HG03442 (cell line): Measurements from ENCODE around the gene TMTC1.

Experiments used
- ATAC-seq: cut with Tn5 transposase; IDR thresholded peaks from one replicate; pipeline ENCODE4 v1.9.1; 2021; ENCODE audit warnings: mild to moderate bottlenecking, moderate library complexity; ENCODE audit not compliant: unreplicated experiment

Gene TMTC1

GRCh38 chr12:29625359-29625953 lies 158.3 kb downstream of the TMTC1 start:
- ATAC-seq: no peak

GRCh38 chr12:29622251-29622650 lies 161.5 kb downstream of the TMTC1 start:
- no peak for ATAC-seq

- no peak for ATAC-seq
These were observed 163.7 kb downstream of the TMTC1 start for GRCh38 chr12:29620030-29620429.

DNA sequence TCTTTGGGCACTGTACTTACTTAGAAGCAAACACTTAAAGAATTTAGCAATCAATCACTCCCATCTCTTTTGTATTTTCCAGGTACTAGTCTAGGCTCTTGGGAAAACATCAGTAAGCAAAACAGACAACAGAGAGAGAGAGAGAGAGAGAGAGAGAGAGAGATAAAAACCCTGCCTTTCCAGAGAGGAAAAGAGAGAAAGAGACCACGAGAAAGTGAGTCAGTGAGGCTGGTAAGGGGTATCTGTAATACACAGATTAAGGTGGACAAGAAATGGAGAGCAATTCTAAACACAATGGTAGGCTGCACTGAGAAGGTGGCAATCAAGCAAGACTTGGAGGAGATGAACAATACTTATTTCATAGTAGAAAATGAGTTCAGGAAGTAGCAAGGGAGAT lies 166.3 kb downstream of the TMTC1 start:
- ATAC-seq: no peak

GRCh38 chr12:29616664-29617406 lies 166.9 kb downstream of the TMTC1 start:
- ATAC-seq: no peak

DNA sequence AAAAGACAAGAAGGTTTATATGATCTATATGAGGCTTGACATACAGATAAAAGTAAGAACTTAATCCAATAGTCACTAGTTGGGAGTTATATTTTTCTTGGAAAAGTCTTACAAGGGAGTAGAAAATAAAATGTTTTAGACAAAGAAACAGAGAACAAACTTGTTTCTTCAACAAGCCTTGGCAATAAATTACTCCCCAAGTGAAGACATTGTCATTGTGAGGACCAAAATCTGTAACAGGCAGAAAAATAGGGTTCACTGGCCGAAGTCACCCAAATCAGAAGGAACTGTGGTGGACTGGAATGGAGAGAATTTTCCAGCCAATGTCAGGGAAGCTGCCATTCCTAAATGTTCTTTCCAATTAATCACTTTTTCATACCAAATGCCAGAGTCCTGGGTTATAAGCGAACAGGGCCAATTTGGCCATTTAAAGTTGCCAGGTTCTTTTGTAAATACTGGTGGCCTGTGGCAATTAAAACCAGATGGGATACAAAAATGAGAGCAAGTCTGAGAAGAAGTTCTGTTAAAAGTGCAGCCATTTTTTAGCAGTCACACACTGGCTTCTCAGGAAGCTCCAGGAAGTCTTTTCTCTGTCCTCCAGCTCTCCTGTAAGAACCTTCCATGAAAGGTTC lies 168.9 kb downstream of the TMTC1 start:
- no peak for ATAC-seq

DNA sequence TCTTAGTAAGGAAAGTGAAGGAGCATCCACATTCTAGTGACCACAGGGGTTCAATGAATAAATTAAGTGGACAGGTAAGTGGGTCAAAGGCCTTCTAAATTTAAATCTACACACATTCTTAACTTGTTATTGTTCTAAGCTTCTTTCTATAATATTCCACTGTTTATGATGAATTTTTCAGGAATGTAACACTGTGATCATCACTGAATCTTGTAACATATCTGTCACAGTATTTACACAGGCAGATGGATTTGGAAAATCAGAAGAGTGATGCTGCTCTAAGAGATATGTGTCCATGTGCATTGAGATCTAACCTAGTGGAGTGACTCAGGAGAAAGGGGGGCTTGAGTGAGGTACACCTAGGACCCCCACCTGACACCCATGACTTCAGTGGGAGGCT lies 170.8 kb downstream of the TMTC1 start:
- no peak for ATAC-seq

DNA sequence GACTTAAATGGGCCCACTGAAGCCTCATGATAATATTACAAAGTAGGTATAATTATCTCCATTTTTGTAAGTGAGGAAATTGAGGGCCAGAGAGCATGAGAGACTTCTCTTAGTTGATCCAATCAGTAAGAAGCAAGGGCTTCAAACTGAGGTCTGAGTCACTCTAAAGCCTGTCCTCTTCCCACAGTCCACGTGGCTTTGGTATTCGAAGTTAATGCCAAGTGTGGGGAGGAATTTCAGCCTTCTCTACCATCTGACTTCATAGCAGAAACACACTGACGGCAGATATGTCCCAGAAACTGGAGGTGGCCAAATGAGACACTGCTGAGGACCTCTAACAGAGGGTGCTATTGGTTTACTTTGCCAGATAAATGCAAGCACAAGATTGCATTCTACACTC lies 171.8 kb downstream of the TMTC1 start:
- ATAC-seq: no peak

DNA sequence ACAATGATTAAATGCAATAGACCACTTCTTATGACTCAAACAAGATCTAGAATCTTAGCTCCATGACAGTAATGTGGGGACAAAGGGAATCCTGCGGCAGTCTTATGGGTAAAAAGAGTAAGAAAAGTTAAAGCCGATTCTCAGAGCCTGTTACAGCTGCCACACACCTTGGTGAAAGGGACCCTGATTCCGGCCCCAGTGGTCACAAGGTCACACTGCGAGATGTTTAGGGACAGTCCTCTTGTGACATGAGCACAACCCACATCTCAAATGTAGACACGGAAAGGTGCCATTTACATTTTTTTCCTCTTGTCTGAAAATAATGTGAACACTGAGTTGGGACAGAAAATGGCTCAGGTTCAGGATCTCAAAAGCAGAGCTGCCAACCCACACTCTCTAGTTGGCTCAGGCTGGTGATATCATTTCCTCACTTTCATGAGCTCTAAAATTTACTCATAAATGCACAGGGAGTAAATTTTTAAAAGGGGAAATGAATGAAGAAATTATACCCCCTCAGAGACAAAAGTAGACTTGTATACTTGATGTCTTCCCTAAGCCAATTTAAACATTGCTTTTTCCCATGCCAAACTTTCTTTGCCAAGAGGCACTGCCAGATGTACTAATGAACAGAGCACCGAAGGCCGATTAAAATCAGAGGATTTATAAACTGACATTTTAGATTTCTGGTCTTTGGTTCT lies 173.1 kb downstream of the TMTC1 start:
- no peak for ATAC-seq

DNA sequence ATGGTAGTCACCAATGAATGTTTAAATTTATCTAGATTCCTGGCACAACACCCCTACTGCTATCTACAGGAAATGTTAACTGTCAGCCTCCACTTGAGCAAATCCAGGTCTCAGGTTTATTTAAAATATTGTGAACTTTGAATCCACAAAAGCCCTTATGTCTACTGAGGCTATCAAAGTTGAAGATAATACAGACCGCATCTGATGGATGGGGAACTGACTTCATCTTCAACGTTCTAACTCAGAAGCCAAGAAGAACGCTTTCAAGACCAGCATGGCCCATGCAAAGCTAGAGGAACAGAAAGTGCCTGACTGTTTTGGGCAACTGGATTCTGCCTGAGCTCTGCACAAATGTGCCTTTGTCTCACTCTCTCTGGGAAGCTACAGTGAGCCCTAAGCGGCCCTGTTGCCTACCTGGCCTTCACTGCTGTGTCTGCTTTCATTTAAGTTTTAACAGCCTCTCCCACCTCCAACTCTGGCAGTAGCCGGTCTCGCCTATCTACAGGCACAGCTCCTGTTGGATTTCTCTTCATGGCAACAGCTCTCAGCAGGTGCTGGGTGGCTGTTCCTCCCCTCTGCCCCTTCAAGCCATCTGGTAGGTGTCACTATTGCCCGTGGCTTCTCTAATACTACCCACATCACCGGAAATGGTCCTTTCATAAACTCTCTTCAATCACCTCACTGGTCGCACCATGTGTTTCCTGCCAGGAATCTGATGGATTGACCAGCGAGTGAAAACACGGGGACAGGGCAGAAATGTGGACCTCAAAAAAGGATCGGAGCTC lies 174.1 kb downstream of the TMTC1 start:
- no peak for ATAC-seq

DNA sequence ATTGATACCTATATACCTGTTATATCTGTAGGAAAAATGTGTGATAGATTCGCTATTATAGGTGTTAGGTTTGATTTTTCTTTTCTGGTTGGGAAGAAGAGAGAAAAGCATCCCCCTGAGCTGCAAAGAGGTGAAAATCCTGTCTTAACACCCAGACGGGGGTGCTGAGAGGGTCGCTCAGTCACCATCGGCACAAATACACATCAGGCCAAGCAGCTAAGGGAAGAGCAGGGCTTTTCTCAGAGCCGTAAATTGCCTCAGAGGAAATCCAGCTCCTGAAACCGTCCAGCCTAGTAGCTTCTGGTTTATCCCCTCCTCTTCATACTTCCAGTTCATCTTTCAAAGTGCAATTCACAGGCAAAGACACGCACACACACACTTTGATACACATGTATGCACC lies 175.2 kb downstream of the TMTC1 start:
- ATAC-seq: no peak

DNA sequence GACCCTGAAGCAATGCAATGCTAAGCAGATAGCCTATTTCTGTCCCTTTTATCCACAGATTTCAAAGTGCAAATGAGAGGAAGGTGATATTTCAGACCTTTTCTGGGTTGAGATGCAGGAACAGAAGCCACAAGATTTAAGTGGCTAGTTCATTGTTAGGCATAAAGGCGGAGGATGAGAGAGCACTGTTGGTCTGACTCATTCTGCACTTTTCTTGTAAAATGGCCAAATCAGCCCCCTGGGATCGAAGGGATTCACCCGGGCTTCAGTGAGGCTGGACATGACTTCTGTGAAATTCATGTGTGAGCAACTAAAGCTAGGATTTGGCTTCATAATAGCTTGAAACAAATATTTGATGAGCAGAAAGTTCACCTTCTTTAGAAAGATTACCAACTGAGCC lies 184.4 kb downstream of the TMTC1 start:
- ATAC-seq: no peak

DNA sequence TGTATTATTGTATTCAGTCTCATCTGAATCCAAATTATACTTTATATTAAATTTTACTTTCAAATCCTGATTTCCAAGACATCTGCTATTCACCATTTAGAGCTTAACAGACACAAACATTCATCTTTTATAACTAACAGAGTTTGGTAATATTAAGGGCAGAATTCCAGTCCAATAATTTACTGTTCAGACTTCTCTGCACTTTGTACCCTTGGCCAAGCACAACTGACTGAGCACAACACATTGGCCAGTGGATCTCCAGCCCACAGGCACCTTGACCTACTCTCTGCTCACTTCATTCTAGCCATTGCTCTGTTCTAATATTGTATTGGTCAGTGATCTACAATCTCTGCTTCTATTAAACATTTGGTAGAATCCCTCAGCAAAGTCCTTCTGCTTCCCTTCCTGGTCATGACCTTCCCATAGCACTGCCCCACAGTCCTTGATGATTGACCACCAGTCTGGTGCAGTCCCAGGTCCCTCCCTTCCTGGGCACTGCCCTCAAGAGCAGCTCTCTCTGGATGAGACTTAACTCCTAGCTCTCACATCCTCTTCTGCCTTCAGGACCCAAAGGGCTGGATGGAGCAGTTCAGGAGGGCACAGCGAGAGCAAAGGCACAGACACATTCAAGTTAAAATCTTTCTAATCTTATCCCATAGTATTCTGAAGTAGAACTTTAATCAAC lies 188.5 kb downstream of the TMTC1 start:
- no peak for ATAC-seq

DNA sequence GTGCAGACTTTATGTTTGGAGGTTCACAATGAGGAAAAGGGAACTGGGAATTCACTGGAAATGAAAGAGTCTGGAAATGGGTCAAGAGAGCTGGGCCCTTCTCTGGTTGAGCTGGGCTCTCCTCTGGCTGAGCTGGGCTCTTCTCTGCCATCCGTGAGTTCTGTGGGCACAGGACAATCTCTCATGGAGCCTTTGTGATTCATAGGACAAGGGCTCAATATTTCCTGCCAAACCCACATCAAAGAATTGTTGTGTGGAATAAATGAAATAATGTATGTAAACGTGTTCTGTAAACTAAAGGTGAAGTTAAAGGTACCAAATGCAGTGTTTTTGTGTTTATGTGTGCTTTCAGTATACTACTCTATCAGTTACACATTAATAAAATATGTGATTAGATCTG lies 190.7 kb downstream of the TMTC1 start:
- no peak for ATAC-seq

DNA sequence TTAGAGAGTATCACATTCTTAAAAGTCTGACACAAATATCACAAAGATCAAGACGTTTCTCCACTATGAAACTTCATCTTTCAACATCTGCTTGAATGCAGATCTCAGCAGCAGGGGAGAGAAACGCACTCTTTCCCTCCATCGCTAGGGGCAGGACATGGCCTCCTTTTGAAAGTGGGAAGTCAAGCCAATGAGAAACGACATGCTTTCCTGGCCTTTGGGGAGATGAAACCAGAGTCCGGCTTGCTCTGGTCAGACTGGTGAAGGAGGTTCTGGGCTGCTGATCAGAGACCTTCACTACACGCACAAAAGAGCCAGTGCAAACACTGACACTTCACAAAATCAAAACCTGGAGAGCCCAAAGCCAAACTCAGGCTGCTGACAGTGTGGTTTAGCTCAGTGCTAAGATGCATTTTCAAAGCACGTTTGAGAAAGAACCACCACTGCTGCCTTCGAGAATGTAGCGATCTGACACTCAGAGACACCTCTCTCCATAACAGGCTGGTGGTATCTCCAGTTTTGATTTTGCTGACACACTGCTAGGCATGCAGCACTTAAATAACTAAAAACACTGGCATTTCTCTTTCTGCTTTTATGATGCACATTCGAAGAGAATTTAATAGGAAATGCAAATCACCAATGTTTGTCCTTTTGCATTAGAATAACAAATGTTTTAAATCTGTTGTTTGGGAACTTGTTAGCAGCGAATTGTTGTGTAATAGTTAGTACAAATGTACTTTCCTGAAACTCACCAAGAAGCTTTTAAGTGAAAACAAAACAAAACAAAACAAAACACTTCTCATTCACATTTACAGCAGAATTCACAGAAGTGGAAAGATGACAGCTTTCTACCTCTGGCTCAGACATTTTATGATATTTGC lies 192.4 kb downstream of the TMTC1 start:
- ATAC-seq: no peak

GRCh38 chr12:29589851-29590250 lies 193.9 kb downstream of the TMTC1 start:
- no peak for ATAC-seq

DNA sequence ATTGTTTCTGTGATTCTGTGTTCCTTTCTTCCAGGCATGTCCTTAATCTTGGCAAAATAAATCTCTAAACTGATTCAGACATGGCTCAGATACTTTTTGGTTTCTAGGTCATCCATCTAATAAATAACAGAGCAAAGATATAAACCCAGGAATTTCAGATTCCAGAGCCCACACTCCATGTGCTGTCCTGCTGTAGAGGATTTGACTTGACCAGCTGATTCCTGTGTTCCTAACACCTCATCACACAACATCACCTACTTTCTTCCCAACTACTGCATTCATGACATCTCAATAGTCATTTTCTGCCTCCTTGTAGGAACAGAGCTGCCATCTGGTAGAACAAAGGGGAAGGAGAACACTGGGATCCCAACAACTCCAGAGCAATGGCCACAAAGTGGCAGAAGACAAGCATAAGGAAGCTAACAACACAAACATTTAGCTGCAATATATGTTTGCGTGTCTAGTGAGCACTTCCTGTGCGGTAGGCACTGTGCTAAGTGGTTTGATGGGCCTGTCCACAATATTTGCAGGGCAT lies 194.4 kb downstream of the TMTC1 start:
- ATAC-seq: no peak

GRCh38 chr12:29582677-29583272 lies 201.0 kb downstream of the TMTC1 start:
- ATAC-seq: no peak

GRCh38 chr12:29582146-29582545 lies 201.6 kb downstream of the TMTC1 start:
- ATAC-seq: no peak
